Glutamatergic neuron (in vitro differentiated cells): Measurements from ENCODE around the gene MAP3K13. TPM values are rescaled to one million over a fixed set of nuclear protein-coding genes. Genes with fewer than 3 reads are reported as not detected.

Source experiments
- DNase-seq: peaks from one replicate; pipeline ENCODE4 v3.0.0; 2022
- H3K27ac Mint-ChIP-seq: one replicate; pipeline ENCODE4 v1.8.0; 2020; ENCODE audit warnings: mild to moderate bottlenecking, mixed read lengths, inconsistent platforms; ENCODE audit not compliant: unreplicated experiment
- H3K27me3 Mint-ChIP-seq: one replicate; pipeline ENCODE4 v1.8.0; 2020; ENCODE audit warnings: mild to moderate bottlenecking, moderate library complexity, mixed read lengths, inconsistent platforms; ENCODE audit not compliant: unreplicated experiment
- H3K36me3 Mint-ChIP-seq: one replicate; pipeline ENCODE4 v1.8.0; 2020; ENCODE audit warnings: mild to moderate bottlenecking, mixed read lengths, inconsistent platforms; ENCODE audit not compliant: unreplicated experiment
- H3K4me1 Mint-ChIP-seq: one replicate; pipeline ENCODE4 v1.8.0; 2020; ENCODE audit warnings: mild to moderate bottlenecking, low read depth, mixed read lengths, inconsistent platforms; ENCODE audit not compliant: unreplicated experiment
- H3K4me3 Mint-ChIP-seq: one replicate; pipeline ENCODE4 v1.8.0; 2020; ENCODE audit warnings: mild to moderate bottlenecking, mixed read lengths, inconsistent platforms; ENCODE audit not compliant: unreplicated experiment
- H3K9me3 Mint-ChIP-seq: one replicate; pipeline ENCODE4 v1.8.0; 2020; ENCODE audit warnings: mild to moderate bottlenecking, moderate library complexity, mixed read lengths, inconsistent platforms; ENCODE audit not compliant: unreplicated experiment
- total RNA-seq: library from RNA; stranded (reverse); fragmentation: NEBNext Ultra II Directional; extraction: Animal tissue kit (Norgen Biotek cat#: 25700); gene quantifications from one replicate; pipeline ENCODE4 v1.2.1, GENCODE V29; 2021; ENCODE audit not compliant: unreplicated experiment
- TF ChIP-seq, protein P1 (sequence below): fragments of 200-600 bp; sonication (generic); IDR thresholded peaks from one replicate; pipeline ENCODE4 v1.5.0; 2021; ENCODE audit not compliant: partially characterized antibody, unreplicated experiment

The MAP3K13 gene
- total RNA-seq, 1 donor from 2014 or later, result 110 TPM

DNA sequence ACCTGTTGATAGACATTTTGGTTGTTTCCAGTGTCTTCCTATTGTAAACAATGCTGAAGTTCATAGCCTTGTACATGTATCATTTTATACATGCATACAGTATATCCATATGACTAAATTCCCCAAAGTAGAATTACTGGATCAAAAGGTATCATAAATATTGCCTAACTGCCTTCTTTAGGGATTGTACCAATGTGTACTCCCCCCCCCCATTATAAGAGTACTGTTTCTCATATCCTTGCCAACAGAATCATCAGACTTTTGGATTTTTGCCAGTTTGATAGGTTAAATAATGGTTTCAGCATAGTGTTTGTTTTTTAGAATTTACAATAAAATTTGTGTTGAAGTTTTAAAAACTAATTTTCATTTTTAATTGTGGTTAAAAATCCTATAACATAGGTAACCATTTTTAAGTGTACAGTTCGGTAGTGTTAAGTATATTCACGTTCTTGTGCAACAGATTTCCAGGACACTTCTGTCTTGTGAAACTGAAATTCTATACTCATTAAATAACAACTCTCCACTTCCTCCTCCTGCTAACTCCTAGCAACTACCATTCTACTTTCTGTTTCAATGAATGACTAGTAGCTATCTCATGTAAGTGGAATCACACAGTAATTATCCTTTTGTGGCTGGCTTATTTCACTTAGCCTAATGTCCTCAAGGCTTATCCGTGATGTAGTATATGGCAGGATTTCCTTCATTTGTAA lies 30.8 kb upstream of the MAP3K13 start:
- Mint-ChIP-seq H3K9me3 (peaks cover 2% of the 10 kb centered on the region), H3K4me3 (no peak overlapping the region), H3K27me3 (no peaks in the 10 kb centered on the region), H3K4me1 (no peaks in the 10 kb centered on the region), H3K36me3 (no peaks in the 10 kb centered on the region), H3K27ac (no peak overlapping the region)
- TF ChIP-seq, protein P1, sequence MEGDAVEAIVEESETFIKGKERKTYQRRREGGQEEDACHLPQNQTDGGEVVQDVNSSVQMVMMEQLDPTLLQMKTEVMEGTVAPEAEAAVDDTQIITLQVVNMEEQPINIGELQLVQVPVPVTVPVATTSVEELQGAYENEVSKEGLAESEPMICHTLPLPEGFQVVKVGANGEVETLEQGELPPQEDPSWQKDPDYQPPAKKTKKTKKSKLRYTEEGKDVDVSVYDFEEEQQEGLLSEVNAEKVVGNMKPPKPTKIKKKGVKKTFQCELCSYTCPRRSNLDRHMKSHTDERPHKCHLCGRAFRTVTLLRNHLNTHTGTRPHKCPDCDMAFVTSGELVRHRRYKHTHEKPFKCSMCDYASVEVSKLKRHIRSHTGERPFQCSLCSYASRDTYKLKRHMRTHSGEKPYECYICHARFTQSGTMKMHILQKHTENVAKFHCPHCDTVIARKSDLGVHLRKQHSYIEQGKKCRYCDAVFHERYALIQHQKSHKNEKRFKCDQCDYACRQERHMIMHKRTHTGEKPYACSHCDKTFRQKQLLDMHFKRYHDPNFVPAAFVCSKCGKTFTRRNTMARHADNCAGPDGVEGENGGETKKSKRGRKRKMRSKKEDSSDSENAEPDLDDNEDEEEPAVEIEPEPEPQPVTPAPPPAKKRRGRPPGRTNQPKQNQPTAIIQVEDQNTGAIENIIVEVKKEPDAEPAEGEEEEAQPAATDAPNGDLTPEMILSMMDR, result no peak
- DNase-seq, result no peak

DNA sequence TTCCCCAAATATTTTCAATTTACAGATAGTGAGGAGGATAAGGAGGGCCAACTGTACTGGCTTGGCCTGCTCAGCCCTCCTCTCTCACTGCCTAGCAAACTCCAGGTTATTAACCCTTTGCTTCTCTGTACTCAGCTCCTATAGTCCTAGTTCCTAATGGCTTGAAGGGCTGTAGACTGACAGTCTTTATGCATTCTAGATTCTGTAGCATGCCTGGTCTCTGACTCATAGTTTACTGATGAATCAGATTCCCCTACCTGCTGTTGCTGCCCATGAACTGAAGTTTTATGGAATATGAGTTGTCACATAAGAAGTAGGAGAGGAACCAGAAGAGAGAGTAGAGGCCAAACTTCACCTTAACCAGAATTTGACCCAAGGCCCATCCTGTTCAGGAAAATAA lies 27.1 kb upstream of the MAP3K13 start:
- no peaks in the 10 kb centered on the region for H3K27me3 Mint-ChIP-seq
- no peak overlapping the region for H3K4me3 Mint-ChIP-seq
- H3K9me3 Mint-ChIP-seq, result peaks cover under 1% of the 10 kb centered on the region
- no peaks in the 10 kb centered on the region for H3K4me1 Mint-ChIP-seq
- TF ChIP-seq, protein P1, result no peak
- DNase-seq, result no peak
- no peak overlapping the region for H3K27ac Mint-ChIP-seq
- H3K36me3 Mint-ChIP-seq, result no peaks in the 10 kb centered on the region

DNA sequence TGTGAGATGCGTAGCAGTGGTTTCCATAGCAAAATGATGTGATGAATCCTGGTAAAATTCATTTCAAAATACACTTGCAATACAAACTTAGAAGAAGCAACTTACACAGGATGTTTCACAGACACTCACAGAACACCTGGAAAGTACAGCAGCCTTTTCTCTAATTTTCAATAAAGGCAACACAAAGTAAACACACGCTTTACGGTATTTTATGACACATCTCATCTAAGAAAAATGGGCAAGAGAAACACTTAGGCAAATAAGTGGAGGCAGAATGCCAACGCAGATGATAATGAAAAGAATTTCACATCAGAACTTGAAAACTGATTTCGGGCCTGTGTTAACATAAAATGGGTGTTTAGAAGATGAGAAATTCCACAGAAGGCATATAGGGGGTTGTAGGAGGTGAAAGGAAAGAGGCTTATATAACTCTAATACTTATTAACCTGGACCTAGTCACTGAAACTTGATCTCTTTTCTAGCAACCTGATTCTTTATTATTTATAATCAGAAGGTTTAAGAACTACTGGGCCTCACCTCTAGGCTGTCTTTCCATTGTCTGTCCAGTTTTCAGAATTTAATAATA lies 25.6 kb upstream of the MAP3K13 start:
- H3K4me3 Mint-ChIP-seq, result no peak overlapping the region
- H3K36me3 Mint-ChIP-seq, result no peaks in the 10 kb centered on the region
- no peaks in the 10 kb centered on the region for H3K9me3 Mint-ChIP-seq
- H3K4me1 Mint-ChIP-seq, result no peaks in the 10 kb centered on the region
- no peaks in the 10 kb centered on the region for H3K27me3 Mint-ChIP-seq
- no peak overlapping the region for H3K27ac Mint-ChIP-seq
- TF ChIP-seq, protein P1, result no peak
- DNase-seq, result no peak

DNA sequence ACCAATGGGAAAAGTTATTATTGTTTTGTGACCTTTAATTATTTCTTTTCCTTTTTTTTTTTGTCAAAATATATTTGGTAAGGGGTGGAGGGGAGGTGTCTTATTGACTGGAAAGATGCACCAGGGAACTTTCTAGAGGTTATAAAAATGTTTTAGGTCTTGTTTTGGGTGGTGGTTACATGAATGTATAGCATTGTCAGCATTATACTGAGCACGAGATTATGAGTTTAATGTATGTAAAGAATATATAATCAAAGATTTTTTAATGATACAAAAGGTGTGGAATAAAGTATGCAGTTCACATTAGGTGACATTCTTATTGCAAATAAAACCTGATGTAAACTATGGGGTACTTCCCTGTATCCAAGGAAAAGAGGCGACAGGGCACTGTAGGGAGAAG lies 23.0 kb upstream of the MAP3K13 start:
- no peaks in the 10 kb centered on the region for H3K27me3 Mint-ChIP-seq
- DNase-seq, result no peak
- TF ChIP-seq, protein P1, result no peak
- H3K27ac Mint-ChIP-seq, result no peak overlapping the region
- H3K36me3 Mint-ChIP-seq, result peaks cover under 1% of the 10 kb centered on the region
- no peaks in the 10 kb centered on the region for H3K4me1 Mint-ChIP-seq
- H3K4me3 Mint-ChIP-seq, result no peak overlapping the region
- no peaks in the 10 kb centered on the region for H3K9me3 Mint-ChIP-seq

DNA sequence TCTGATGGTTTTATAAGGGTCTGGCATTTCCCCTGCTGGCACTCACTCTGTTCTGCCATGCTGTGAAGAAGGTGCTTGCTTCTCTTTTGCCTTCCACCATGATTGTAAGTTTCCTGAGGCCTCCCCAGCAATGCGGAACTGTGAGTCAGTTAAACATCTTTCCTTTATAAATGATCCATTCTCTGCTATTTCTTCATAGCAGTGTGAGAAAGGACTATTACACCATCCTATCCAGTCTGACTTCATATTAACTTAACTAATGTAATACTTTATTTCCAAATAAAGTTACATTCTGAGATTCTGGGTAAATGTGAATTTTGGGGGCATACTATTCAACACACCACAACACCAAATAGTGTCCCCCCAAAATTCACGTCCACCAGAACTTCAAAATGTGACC lies 22.2 kb upstream of the MAP3K13 start:
- H3K27me3 Mint-ChIP-seq, result no peaks in the 10 kb centered on the region
- peaks cover 6% of the 10 kb centered on the region for H3K36me3 Mint-ChIP-seq
- H3K4me3 Mint-ChIP-seq, result no peak overlapping the region
- H3K4me1 Mint-ChIP-seq, result no peaks in the 10 kb centered on the region
- H3K9me3 Mint-ChIP-seq, result no peaks in the 10 kb centered on the region
- DNase-seq, result no peak
- H3K27ac Mint-ChIP-seq, result no peak overlapping the region
- TF ChIP-seq, protein P1, result no peak
